Chondrocyte (in vitro differentiated cells): ENCODE data around the gene THSD4. TPM values are rescaled to one million over a fixed set of nuclear protein-coding genes. Genes with fewer than 3 reads are reported as not detected.

Experiments used
- DNase-seq: peaks from one replicate; pipeline ENCODE4 v3.0.0; 2021; ENCODE audit warnings: mixed read lengths, low spot score
- H3K27ac Mint-ChIP-seq: one replicate; pipeline ENCODE4 v1.8.0; 2021; ENCODE audit warnings: mild to moderate bottlenecking, moderate library complexity, mixed read lengths; ENCODE audit not compliant: unreplicated experiment
- H3K27me3 Mint-ChIP-seq: 2 replicates; pipeline ENCODE4 v1.8.0; 2021; ENCODE audit warnings: low read depth, mixed read lengths
- H3K36me3 Mint-ChIP-seq: 2 replicates; pipeline ENCODE4 v1.8.0; 2021; ENCODE audit warnings: low read depth, mixed read lengths
- H3K4me1 Mint-ChIP-seq: 2 replicates; pipeline ENCODE4 v1.8.0; 2021; ENCODE audit warnings: low read depth, mild to moderate bottlenecking, mixed read lengths
- H3K4me3 Mint-ChIP-seq: one replicate; pipeline ENCODE4 v1.8.0; 2021; ENCODE audit warnings: mild to moderate bottlenecking, moderate library complexity, mixed read lengths; ENCODE audit not compliant: unreplicated experiment
- H3K9me3 Mint-ChIP-seq: 2 replicates; pipeline ENCODE4 v1.8.0; 2021; ENCODE audit warnings: low read depth, mixed read lengths
- total RNA-seq: library from RNA; stranded (reverse); gene quantifications from 3 replicates; pipeline ENCODE4 v1.2.1, GENCODE V29; 2021
- TF ChIP-seq, protein P1 (sequence below): fragments of 200-600 bp; sonication (generic); IDR thresholded peaks from 2 replicates; pipeline ENCODE4 v1.5.0; 2021; ENCODE audit warnings: antibody characterized with exemption, mild to moderate bottlenecking, moderate library complexity

The THSD4 gene
- total RNA-seq, 1 donor from 2014 or later = 3.4 TPM

DNA sequence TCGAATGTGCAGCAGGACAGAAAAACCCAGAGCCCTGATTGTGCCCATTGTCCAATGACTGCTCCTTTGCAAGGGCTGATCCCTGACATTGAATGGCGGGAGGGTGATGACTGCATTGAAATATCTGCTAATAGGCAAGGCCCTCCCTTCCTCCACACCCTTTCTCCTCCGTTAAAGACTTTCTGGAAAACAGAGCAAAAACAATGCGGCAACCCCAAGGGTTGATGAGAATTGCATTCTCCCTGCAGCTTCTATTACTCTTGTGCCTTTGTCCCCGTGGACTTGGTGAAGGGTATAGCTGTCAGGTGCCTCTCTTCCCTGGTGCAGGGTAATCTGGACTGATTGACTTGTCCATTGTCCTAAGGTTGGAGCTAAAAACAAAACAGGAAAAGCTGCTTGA lies 71.8 kb downstream of the THSD4 start:
- Mint-ChIP-seq H3K36me3 (no peaks in the 10 kb centered on the region), H3K9me3 (no peaks in the 10 kb centered on the region), H3K4me1 (peaks cover 8% of the 10 kb centered on the region), H3K27me3 (peaks cover 2% of the 10 kb centered on the region), H3K4me3 (no peak overlapping the region), H3K27ac (no peak overlapping the region)
- TF ChIP-seq, protein P1, sequence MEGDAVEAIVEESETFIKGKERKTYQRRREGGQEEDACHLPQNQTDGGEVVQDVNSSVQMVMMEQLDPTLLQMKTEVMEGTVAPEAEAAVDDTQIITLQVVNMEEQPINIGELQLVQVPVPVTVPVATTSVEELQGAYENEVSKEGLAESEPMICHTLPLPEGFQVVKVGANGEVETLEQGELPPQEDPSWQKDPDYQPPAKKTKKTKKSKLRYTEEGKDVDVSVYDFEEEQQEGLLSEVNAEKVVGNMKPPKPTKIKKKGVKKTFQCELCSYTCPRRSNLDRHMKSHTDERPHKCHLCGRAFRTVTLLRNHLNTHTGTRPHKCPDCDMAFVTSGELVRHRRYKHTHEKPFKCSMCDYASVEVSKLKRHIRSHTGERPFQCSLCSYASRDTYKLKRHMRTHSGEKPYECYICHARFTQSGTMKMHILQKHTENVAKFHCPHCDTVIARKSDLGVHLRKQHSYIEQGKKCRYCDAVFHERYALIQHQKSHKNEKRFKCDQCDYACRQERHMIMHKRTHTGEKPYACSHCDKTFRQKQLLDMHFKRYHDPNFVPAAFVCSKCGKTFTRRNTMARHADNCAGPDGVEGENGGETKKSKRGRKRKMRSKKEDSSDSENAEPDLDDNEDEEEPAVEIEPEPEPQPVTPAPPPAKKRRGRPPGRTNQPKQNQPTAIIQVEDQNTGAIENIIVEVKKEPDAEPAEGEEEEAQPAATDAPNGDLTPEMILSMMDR = no peak
- no peak for DNase-seq

DNA sequence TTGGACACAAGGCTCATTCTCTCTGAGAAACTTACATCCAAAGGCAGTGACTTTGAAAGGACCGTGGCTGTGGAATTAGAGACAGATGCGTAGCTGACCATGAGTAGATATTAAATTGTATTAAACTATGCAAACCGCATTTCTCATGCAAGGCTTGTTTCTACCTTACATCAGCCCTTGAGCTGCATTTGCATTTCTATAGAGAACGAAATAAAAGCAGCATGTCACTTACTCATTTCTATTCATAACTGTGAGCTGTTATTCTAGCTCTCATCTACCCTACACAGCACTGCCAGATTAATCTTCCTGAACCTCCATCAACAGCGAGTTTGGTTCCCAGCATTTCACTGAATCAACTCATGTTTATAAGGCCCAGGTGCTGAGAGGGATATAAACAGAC lies 72.3 kb downstream of the THSD4 start:
- no peak for DNase-seq

DNA sequence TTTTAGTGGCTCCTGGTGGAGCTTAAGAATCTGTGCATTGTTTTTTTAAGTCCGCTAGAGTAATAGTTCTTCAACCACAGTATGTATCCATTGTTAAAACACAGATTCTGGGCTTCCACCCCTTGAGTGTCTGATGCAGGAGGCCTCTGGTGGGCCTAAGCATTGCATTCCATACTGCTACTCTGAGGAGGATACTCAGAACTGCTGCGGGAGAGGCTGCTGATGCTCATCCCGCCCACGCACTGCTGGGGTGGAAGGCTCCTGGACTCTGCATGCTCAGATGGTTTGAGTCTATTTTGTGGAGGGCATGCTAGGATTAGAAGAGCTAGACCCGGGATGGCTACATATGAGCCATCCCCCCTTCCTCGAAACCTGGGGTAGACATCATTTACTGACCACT lies 74.4 kb downstream of the THSD4 start:
- Mint-ChIP-seq H3K4me3 (no peak overlapping the region), H3K27me3 (peaks cover 2% of the 10 kb centered on the region), H3K9me3 (no peaks in the 10 kb centered on the region), H3K36me3 (no peaks in the 10 kb centered on the region), H3K27ac (no peak overlapping the region), H3K4me1 (no peaks in the 10 kb centered on the region)
- DNase-seq = no peak
- TF ChIP-seq, protein P1 = no peak

More for the DNA sequence above, 72.3 kb downstream of the THSD4 start:
- Mint-ChIP-seq H3K27ac (no peak overlapping the region), H3K27me3 (peaks cover 2% of the 10 kb centered on the region), H3K4me1 (peaks cover 5% of the 10 kb centered on the region), H3K36me3 (no peaks in the 10 kb centered on the region), H3K9me3 (no peaks in the 10 kb centered on the region), H3K4me3 (no peak overlapping the region)
- TF ChIP-seq, protein P1 = no peak

DNA sequence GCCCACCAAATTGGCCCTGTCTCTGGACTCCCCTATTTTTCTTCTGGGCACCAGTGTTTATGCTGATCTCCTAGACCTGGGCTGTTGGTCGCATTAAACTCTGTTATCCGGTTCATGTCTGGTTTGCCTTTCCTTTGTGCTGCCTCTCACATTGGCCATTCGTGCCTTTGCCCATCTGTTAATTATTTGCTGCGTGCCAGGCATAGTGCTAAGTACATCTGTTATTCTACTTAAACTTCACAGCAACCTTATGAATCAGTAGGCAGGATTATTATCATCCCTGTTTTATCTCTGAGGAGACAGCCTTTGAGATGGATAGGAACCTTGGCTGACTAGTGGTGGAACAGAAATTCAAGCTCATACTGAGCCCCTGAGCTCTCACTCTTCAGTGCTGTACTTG lies 76.0 kb downstream of the THSD4 start:
- no peaks in the 10 kb centered on the region for H3K4me1 Mint-ChIP-seq
- no peak overlapping the region for H3K4me3 Mint-ChIP-seq
- H3K36me3 Mint-ChIP-seq = no peaks in the 10 kb centered on the region

DNA sequence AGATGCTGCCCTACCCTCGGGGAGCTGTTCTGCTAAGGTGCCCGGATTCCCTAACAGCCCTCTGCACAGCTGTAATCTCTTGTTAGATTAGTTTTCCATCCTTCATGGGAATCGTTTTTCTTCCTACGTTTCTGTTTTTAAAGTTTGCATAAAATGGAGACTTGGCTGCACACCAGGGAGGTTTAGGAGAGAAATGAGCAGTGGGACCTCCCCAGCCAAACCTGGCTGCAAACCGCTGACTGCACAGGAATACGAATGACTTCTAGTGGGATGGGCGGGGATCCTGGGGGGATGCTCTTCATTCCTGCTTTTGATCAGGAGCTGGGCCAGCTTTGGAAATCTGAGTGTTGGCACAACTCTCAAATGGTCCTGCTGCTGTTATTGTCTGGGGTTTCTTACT lies 77.5 kb downstream of the THSD4 start:
- Mint-ChIP-seq H3K27me3 (peaks cover 2% of the 10 kb centered on the region), H3K4me3 (no peak overlapping the region), H3K4me1 (no peaks in the 10 kb centered on the region), H3K9me3 (no peaks in the 10 kb centered on the region), H3K27ac (no peak overlapping the region), H3K36me3 (no peaks in the 10 kb centered on the region)
- DNase-seq = no peak
- TF ChIP-seq, protein P1 = no peak

More for the DNA sequence above, 76.0 kb downstream of the THSD4 start:
- H3K27ac Mint-ChIP-seq = no peak overlapping the region
- H3K9me3 Mint-ChIP-seq = no peaks in the 10 kb centered on the region
- no peak for DNase-seq
- H3K27me3 Mint-ChIP-seq = peaks cover 2% of the 10 kb centered on the region
- TF ChIP-seq, protein P1 = no peak
